HG02870 (cell line): Measurements from ENCODE around the gene FAHD1.
"Not testable (repeated sequence)": the region's sequence is repeated elsewhere in the genome, so short reads cannot be mapped to it uniquely, and the experiment has no call there.

ENCODE experiments used
- ATAC-seq: cut with Tn5 transposase; IDR thresholded peaks from one replicate; pipeline ENCODE4 v1.9.1; 2021; ENCODE audit warnings: mild to moderate bottlenecking, moderate library complexity; ENCODE audit not compliant: unreplicated experiment

FAHD1 gene

DNA sequence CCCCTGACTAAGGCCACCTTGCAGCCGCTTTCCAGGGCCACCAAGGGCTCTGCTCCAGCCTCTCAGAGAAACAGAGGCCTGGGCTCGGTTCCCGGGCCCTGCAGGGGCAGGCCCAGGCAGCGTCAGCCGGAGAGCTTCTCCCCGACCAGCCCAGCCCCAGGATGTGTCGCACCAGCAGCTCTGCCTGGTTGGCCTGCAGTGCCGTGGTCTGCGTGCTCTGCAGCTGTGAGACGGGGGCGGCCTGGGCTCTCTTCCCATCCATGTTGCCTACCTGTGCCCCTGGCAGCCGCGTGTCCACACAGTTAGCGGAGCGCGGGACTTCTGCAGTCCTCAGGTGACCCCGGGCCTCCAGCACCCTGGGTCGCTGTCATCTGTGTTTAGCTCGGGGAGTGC lies 38.3 kb upstream of the FAHD1 start:
- no peak for ATAC-seq

DNA sequence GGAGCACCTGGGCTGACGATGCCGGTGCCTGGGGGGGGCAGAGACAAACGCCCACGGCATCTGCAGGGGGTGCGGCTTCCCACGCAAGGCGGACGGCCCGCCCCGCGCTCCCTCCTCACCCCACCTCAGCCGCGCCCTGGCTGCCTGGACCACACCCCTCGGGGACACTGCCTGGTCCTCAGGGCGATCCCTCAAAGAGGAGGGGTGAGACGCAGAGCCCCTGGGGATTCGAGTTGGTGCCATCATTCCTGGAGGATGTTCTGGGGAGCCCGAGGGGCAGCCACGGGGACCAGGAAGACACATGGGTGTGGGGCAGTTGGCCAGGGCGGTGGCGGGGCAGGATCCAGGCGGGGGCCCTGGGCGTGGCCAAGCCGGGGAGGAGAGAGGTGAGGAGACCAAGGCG lies 37.4 kb upstream of the FAHD1 start:
- ATAC-seq = no peak

DNA sequence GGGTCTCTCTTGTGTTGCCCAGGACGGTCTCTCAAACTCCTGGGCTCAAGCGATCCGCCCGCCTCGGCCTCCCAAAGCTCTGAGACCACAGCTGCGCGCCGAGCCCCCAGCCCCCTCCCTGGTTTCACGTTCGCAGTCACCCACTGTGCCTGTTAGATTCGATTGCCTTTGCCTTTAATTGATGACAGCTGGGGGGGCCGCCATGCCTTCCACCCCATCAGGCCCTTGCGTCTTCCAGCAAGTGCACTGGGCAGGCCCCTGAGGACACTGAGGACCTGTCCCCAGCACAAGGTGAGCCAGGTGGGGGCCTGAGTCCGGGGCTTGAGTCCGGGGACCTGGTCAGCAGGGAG lies 36.8 kb upstream of the FAHD1 start:
- no peak for ATAC-seq

DNA sequence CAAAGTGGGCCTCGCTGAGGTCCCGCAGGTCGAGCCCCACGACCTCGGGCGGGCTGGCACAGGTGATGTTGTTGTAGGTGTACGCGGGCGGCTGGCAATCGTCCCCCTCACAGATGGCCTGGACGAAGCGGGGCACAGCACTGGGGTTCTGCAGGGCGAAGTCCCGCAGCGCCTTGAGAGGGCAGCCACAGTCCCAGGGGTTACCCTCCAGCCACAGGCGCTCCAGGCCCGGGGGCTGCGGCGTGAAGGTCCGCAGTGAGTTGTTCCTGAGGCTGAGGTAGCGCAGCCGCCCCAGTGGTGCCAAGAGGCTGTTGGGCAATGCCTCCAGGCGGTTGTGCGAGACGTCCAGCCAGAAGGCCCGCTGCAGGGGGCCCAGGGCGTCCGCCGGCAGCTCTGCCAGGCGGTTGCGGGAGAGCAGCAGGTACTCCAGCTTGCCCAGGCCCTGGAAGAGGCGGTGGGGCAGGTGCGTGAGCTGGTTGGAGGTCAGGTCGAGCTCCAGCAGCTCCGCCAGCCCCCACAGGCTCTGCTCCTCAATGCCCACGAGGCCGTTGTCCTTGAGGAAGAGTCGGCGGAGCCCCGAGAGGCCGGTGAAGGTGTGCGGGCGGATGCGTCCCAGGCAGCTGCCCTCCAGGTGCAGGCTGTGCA lies 36.3 kb upstream of the FAHD1 start:
- no peak for ATAC-seq

DNA sequence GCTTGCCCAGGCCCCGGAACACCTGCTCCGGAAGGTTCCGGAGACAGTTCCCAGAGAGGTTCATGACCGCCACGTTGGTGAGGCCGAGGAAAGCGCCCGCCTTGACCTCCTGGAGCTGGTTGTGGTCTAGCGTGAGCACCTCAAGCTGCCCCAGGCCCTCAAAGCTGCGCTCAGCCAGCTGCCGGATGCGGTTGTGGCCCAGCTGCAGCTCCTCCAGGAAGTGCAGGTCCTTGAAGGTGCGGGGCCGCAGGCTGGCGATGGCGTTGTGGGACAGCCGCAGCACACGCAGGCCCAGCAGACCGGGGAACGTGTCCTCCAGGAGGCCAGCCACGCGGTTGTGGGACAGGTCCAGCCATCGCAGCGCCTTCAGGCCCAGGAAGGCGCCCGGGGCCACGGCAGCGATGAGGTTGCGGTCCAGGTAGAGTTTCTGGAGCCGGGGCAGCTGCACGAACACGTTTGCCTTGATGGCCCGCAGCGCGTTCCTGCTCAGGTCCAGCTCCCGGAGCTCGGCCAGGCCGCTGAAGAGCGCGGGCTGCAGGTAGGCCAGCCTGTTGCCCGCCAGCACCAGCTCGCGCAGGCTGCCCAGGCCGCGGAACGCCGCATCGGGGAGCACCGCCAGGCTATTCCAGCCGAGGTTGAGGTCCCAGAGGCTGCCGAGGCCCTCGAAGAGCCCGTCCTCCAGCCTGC lies 35.6 kb upstream of the FAHD1 start:
- ATAC-seq = no peak

DNA sequence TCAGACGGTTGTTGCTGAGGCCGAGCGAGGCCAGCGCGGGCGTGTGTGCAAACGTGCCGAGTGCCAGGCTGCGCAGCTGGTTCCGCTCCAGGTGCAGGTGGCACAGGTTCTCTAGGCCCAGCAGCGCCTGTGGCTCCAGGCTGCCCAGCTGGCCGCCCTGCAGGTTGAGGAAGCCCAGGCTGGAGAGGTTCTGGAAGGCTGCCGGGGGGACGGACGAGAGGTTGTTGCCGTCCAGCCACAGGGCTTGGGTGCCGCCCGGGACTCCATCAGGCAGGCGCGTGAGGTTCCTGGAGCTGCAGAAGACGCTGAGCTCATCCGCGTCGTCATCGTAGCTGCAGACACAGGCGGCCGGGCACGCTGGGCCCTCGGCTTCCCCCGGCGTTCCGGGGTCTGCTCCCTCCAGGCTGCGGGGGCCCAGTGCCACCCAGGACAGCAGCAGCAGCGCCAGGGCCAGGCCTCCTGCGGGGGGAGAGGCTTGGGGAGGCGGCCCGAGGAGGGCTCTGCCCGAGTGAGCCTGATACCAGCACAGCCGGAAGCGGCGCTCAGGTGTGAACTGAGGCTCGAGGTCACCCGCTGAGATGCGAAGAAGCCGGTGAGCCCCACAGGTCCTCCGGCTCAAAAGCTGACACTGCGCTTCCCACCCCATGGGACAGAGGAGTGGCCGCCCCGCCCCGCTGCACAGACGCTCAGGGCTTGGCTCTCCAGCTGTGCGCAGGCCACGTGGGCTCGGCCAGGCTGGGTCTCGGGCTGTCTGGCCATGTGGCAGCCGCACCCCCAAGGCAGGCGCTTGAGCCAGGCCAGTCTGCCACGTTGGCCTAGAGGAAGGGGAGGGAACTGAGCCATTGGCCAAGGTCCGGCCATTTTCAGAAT lies 34.8 kb upstream of the FAHD1 start:
- ATAC-seq = no peak

DNA sequence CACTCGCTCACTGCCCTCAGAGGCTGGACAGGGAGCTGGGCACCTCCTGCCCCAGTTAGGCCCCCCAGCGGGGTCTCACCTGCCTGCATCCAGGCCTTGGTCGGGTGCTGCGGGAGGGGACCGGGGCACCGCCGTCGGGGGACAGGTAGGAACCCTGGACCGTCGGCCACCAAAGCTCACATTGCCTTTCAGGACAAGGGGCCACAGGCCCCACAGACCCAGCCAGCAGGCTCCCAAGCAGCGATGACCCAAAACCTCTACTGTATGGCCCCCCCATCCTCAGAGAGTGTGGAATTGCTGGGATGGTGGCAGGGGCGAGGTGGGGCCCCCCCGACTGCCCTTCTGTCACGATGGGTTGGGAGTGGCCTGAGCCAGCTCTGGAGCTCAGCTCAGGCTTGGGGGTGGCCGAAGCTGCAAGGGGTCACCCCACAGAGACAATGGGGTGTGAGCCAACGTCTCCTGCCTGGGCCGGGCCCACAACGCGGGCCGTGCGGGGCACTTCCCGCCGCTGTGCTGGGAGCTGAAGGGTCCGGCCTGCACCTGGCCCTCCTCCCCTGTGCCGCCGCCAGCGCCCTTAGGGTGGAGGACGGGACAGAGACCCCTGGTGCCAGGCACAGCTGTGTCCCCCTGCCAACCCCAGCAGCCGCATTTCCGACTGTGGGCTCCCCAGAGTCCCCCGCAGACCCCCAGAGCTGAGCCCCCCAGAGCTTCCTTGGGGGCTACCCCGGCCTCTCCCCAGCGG lies 34.0 kb upstream of the FAHD1 start:
- ATAC-seq = no peak

DNA sequence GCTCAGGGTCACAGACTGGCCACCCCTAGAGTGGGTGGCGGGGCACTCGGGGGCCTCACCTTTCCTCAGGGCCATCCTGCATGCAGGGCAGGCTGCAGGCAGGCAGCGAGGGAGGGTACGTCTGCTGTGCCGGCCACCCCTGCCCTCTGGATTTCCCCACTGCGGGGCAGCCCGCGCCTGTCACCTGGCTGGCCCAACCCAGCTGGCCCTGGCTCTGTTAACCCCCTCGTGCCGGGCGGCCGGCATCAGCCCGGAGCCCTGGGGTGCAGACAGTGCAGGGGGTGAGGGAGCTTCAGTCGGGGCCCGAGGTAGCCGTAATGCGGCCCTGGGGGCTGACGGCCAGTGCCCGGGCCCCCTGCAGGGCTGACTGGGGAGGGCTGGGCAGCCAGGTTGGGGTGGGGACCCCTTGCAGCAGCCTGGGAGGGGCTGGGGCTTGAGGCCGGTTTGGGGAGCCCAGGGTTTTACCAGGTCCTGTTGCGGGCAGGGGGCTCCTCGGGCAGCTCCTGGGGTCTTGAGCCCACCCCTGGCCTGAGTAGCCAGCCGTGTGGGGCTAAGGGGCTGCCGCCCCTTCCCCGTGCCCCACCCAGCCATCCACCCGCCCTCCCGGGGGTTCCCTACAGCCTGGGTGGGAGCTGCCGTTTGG lies 33.3 kb upstream of the FAHD1 start, which contains the start of gene IGFALS:
IGFALS (minus strand) TSS at position 128 of the 643 bp plus-strand sequence; CDS start at position 75, 53 bp downstream.
- no peak for ATAC-seq

DNA sequence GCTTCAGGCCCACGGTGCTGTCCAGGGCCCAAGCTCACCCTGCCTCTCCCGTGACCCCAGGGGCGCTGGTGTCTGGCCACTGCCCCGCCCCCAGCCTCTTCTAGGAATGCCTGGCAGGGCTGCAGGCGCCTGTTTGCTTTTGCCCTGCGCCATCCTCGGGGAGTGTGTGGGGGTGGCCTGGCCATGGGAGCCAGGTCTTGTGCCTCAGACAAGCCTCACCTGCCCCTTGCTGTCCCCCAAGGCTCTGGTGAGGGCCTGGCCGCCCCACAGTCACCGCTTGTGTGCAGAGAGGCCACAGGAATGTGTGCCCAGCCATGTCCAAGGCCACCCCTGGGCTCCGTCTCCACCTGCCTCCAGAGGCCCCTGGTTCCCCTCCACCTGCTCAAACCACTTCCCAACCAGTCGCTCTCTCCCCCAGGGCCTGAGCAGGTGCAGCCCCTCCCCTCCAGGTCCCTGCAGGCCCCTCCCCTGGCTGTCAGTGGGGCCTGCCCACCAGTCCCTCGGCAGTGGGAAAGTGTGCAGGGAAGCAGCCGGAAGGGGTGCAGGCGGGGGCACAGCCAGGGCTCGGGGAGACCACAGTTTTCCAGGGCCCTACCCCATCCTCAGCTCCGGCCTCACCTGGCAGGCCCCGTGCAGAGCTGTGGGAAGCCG lies 32.7 kb upstream of the FAHD1 start:
- no peak for ATAC-seq

DNA sequence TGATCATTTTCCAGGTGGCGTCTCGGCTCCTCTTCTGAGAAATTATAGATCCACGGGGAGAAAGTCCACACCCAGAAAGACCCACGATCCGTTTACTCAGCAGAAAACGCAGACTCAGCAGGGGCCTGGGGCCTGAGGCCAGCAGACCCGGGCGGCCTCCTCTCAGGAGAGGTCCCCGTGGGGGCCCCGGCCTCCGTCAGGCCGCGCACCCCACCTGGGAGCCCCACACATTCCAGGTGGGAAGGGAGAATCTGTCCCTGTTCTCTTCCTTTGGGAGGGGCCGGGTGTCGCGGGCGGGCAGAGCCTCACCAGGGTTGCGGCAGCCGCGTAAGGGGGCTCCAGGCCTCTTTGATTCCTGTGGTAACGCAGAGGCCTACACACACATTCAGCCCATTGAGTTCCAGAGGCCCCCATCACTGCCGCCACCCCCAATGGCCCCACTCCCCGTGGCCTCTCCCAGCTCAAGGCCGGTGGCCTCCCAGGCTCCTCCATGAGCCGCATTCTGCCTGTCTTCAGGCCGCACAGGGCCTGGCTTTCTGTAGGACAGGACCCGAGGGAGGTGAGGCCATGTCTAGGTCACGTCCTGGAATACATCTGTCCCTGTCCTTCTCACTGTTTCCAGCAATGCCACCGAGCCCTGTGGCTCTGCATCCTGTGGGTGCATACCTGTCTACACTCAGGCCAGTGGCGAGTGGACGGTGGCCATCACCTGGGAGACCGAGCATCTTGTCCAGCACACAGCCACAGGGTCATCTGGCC lies 31.9 kb upstream of the FAHD1 start:
- no peak for ATAC-seq

DNA sequence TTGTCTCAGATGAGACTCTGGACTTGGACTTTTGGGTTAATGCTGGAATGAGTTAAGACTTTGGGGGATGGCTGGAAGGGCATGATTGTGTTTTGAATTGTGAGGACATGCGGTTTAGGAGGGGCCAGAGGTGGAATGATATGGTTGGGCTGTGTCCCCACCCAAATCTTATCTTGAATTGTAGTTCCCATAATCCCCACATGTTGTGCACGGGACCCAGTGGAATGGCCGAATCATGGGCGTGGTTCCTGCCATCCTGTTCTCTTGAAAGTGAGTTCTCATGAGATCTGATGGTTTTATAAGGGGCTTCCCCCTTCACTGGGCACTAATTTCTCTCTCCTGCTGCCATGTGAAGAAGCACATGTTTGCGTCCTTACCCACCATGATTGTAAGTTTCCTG lies 27.7 kb upstream of the FAHD1 start:
- not testable (repeated sequence) for ATAC-seq

DNA sequence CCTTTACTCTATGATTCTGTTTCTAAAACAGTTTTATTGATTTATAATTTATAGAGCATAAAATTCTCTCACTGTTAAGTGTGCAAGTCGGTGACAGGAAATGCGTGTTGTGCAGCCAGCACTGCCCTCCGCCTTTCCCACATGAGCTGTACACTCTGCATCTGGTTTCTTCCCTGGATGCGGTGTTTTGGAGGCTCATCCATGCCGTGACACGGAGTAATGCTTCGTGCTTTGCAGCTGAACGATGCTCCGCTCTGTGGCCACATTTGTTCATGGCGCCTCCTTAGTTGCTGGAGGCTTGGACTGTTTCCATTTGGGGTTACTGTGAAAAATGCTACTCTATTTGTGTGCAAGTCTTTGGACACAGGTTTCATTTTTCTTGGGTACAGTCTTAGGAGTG lies 26.3 kb upstream of the FAHD1 start:
- no peak for ATAC-seq

DNA sequence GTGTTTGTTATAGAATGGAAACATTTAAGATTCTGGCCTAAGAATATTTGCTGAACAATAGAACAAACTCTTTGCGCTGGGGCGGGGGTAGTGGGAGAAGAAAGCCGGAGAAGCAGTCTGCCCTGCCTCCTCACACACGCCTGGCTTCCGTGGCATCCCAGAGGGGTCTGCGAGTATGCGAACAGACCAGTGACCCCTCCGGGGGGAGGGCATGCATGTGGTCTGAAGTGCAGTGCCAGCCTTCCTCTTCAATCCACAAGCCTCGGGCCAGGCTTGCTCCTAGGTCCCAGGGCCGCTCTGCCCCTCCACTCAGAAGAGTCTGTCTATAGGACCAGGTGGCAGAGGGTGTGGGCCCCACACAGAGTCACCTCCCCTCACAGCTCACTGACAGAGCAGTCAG lies 19.4 kb upstream of the FAHD1 start:
- ATAC-seq = no peak

DNA sequence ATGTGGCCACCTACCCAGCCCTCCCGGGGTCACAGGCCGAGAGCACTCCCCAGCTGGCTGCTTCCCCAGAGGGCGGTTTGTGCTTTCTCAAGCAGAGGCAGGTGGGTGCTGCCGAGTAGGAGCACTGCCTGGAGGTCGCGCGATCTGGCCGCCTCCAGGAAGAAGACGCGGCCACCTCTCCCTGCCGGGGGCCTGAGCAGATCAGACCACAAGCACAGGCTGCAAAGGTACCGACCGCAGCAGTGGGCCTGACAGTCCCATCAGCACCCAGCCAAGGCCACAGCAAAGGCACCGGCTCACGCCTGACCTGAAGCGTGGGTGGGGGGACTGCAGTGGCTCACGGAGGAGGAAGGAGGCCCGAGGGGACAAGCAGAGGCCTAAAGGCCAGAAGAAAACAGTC lies 18.3 kb upstream of the FAHD1 start:
- ATAC-seq = no peak

DNA sequence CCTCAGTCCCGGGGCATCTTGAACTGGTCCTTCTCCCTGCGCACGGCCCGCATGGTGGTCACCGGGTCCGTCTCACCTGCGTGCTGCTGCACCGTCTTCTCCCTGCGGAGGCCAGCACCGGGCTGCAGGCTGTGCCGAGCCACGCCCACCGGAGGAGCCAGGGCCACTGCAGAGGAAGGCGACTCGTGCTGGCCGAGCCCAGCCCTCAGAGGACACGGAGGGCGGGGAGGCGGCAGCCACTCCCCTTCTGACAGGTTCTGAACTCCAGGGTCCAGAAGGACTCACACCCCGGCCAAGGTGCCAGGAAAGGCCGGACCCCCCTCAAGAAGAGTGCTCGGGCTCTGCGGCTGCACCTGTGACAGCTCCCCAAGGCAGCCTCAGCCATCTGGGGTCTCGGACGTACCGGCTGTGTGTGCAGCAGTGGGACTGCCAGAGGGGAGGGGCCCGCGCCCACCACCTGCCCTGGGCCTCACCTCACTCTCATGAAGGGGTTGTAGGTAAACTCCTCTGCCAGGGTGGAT lies 17.7 kb upstream of the FAHD1 start:
- ATAC-seq = no peak

DNA sequence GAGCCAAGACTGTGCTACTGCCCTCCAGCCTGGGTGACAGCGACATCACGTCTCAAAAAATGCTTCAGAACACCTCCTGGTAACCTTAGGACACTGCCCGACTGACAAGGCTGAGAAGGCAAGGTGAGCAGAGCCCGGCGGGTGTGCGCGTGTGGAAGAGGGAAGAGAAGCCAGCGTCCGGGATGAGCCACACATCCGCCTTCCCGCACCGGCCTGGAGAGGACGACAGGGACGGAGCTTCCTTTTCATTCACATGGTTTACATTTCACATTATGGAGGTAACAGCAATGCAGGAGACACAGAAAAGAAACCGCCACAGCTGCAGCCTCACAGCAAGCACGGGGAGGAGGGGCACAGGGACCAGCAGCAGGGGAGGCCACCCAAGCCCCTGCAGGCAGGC lies 16.9 kb upstream of the FAHD1 start:
- no peak for ATAC-seq

DNA sequence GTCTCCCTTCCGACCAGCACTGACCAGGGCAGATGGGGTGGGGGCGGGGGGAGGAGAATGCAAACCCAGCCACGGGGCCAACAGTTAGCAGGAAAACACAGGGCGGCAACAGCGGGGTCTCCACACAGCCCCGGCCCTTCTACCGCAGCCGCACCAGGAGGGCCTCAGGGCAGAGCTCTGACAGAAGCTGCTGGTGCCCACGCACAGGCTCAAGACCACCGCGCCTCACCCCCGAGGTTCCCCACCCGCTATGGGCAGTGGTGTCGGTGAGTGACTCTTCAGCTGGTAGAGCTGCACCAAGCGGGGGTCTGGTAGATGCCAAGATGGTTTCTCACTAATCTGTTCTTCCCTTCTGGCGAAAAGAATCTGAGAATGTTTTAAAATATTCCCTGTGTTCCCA lies 16.5 kb upstream of the FAHD1 start:
- ATAC-seq = no peak

DNA sequence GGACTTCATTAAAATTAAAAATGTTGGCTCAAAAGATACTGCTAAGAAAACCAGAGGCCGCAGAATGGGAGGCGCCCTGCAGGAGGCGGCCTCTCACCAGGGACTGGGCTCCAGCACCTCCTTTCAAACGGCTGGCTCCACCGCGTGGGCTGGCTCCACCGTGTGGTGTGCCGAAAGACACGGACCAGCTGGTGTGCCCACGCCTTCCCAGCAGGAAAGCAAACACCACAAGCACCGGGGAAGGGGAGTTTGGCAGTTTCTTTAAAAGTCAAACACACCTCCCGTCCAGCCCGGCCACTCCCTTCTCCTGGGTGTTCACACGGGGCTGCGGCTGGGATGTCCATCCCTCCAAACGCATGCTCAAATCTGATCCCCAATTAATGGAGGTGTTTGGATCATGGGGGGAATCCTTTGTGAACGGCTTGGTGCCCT lies 14.3 kb upstream of the FAHD1 start:
- no peak for ATAC-seq

DNA sequence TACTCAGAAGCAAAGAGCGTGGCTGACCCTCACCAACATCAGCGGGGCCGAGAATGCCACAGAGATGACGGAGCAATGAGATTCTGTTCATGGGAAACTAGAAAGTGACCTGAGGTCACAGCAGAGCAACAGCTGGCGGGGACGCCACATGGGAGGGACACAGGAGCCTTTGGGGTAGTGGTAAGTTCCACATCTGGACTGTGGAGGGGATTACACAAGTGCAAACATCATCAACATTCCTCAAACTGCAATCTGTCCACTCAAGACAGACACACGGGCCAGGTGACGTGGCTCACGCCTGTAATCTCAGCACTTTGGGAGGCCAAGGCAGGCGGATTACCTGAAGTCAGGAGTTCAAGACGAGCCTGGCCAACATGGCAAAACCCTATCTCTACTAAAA lies 11.5 kb upstream of the FAHD1 start:
- no peak for ATAC-seq
